Cardiac fibroblast (primary cell): ENCODE measurements around the gene C1orf116.
A peak's percentile ranks its signal among the peaks of the same experiment; 100 is the strongest.

Experiments
- DNase-seq, 2 donors: peaks; one replicate each; pipeline versions ENCODE4 v3.0.0 to v3.0.0-alpha.2; 2010; ENCODE audit warnings: low read depth in 2 of 2
- H3K4me3 ChIP-seq, 2 donors: replicated peaks in 1 of 2; 1 replicate in 1 of 2; 2 replicates in 1 of 2; pipeline ENCODE4 v1.5.1; 2011; ENCODE audit warnings: low read depth in 2 of 2, low read length in 2 of 2, mild to moderate bottlenecking in 2 of 2, moderate library complexity in 1 of 2
- TF ChIP-seq, protein P1 (sequence below): IDR thresholded peaks from one replicate; pipeline ENCODE4 v1.5.1; 2011; ENCODE audit warnings: low read depth, mild to moderate bottlenecking, low read length, inconsistent platforms

The C1orf116 gene

DNA sequence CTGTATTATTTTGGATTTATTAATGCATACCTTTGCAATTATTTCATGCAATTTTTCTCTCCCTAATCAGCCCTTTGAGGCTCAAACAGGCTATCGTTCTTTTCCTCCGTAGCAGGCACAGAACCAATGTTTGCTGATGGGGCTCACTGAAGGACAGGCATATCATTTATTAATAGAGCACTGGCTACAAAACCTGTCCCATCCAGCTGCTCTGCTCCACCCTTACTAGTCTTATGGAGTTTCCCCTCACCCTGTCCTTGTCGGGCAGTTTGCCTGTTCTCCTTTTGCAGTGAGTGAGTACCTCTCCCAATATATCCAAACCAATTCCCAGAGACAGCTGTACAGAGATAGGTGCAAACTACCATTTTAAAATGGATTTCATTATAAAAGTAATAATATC is 45.7 kb downstream of the C1orf116 start:
- H3K4me3 ChIP-seq = no peak overlapping the region
- TF ChIP-seq, protein P1, sequence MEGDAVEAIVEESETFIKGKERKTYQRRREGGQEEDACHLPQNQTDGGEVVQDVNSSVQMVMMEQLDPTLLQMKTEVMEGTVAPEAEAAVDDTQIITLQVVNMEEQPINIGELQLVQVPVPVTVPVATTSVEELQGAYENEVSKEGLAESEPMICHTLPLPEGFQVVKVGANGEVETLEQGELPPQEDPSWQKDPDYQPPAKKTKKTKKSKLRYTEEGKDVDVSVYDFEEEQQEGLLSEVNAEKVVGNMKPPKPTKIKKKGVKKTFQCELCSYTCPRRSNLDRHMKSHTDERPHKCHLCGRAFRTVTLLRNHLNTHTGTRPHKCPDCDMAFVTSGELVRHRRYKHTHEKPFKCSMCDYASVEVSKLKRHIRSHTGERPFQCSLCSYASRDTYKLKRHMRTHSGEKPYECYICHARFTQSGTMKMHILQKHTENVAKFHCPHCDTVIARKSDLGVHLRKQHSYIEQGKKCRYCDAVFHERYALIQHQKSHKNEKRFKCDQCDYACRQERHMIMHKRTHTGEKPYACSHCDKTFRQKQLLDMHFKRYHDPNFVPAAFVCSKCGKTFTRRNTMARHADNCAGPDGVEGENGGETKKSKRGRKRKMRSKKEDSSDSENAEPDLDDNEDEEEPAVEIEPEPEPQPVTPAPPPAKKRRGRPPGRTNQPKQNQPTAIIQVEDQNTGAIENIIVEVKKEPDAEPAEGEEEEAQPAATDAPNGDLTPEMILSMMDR = no peak
- DNase-seq = no peak

DNA sequence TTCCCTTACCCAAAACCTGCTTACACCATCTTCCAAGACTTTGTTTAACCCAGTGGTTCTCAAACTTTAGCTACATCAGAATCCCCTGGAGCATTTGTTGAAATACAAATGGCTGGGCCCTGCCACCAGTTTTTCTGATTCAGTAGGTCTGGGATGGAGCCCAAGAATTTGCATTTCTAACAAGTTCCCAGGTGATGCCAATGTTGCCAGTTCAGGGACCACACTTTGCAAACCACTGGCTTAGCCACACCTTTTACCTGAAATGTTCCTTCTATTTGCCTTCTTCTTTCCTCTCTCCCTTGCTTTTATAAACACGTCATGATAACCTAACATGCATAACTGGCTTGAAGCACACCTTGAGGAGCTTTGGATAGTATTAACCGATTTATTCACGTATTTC is 46.2 kb downstream of the C1orf116 start:
- no peak for DNase-seq
- H3K4me3 ChIP-seq = no peak overlapping the region
- TF ChIP-seq, protein P1 = no peak

DNA sequence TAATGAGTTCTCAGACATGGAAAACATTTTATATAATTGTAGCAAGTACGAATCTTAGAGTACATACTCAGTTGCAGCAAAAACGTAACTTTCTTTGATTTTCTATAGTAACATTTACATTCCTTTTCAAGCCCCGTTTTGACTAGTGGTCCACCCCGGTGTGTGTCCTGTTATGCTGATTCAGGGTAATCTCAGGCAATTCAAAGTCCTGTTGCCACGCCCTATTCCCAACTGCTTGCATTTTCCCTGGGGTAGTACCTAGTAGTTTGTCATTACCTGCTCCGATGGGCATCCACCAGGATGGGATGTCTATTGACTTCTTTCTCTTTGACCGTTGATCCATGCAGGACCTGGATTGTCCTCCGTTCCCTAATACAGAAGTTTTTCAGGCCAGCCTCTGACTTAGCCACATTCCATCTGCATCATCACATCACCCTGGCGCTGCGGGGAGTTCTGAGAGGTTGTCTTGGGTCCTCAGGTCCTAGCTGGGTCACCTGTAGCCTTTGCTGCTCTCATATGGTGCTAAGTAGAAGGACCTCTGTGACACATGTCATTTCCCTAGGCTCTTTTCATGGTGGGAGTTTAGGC is 47.3 kb downstream of the C1orf116 start:
- TF ChIP-seq, protein P1 = no peak
- H3K4me3 ChIP-seq = no peak overlapping the region
- DNase-seq = no peak

DNA sequence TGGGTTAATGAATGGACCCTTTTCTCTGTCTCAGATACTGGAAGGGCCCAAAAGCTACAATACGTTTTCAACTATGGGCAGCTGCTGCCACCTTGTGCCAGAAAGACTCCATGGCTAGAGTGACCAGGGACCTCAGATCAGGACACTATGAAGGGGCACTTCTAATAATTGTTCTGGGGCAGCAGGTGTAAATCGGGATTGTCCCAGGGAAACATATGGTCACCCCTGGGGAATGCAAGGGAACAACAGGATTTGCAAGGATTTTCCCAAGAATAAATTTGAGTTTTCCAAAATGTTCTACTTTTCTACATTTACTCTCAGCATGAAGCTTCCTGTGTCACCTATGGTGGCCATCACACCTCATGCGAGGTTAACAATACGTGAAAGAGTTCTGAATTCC is 50.3 kb downstream of the C1orf116 start:
- TF ChIP-seq, protein P1 = peak; percentile 68
- H3K4me3 ChIP-seq = no peak overlapping the region
- DNase-seq = peak; percentile 51 to 54

DNA sequence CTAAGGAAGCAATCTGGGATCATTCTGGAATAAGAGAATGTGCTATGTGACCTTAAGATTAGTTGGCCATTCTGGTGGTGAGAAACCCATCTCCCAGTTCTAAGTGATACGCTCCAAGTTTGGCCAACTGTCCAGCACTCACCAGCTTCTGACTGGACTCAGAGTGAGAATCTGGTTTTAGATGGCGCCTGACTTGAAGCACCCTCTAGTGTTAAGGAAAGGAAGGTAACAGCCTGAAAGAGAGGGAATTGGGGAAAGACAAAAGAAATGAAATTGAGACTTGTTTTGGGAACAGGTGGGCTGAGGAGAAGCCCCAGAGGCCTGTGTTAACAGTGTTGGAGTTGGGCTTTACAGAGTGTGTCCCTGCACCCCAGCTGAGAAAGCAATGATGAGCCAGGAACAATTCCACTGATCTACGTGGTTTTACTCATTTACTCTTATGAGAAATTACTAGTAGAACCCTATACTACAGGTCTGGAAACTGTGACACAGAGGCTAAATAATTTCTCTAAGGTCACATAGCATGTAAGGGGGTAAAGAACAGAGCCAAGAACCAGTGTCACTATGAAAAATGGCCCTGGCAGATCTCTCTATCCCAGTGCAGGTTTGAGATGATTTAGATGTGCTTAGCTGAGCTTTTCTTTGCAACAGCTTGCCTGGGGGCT is 53.0 kb downstream of the C1orf116 start:
- TF ChIP-seq, protein P1 = peak; percentile 72
- DNase-seq = peak; percentile 44 to 57
- H3K4me3 ChIP-seq = no peak overlapping the region

DNA sequence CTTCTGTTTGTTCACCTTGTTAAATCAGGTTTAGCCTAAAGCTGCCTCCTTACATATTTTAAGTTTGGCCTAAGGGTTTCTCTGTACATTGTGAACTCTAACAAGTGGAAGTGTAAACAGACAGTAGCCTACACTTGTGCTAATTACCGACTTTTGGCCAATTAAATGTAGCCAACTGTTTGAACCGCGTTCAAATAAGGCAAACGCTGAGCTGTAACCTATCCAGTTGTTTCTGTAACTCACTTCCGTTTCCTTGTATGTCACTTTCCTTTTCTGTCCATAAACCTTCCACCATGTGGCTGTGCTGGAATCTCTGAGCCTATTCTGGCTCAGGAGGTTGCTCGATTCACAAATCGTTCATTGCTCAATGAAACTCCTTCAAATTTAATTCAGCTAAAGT is 54.3 kb downstream of the C1orf116 start:
- no peak overlapping the region for H3K4me3 ChIP-seq
- DNase-seq = no peak
- TF ChIP-seq, protein P1 = no peak

DNA sequence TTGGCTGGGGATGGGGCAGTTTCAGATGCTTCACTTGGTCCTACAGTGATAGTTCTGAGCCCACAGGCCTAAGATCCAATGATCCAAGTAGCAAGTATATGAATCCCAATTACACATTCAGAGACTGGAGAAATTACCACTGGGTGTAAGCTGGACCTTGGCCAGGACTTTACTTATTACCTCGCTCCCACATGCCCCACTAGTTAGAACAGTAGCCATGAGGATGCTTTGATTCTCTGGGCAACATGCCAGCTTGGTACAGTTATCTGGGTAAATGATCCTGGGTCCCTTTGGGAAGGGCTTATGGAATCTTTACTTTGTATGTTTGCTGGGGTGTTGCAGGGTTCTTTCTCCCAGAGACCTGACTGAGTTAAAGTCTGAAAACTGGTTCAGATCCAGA is 57.2 kb downstream of the C1orf116 start:
- TF ChIP-seq, protein P1 = no peak
- DNase-seq = no peak

More for the DNA sequence above, 57.2 kb downstream of the C1orf116 start:
- H3K4me3 ChIP-seq = no peak overlapping the region
